Activated T-cell treated with anti-CD3 and anti-CD28 coated beads for 24 hours (primary cell): ENCODE measurements around the gene NSMF.
A peak's percentile ranks its signal among the peaks of the same experiment; 100 is the strongest.
"Not testable (repeated sequence)": the region's sequence is repeated elsewhere in the genome, so short reads cannot be mapped to it uniquely, and the experiment has no call there.

Source experiments
- DNase-seq: peaks from one replicate; pipeline ENCODE4 v3.0.0-alpha.2; 2020; ENCODE audit warnings: low read depth

NSMF gene

DNA sequence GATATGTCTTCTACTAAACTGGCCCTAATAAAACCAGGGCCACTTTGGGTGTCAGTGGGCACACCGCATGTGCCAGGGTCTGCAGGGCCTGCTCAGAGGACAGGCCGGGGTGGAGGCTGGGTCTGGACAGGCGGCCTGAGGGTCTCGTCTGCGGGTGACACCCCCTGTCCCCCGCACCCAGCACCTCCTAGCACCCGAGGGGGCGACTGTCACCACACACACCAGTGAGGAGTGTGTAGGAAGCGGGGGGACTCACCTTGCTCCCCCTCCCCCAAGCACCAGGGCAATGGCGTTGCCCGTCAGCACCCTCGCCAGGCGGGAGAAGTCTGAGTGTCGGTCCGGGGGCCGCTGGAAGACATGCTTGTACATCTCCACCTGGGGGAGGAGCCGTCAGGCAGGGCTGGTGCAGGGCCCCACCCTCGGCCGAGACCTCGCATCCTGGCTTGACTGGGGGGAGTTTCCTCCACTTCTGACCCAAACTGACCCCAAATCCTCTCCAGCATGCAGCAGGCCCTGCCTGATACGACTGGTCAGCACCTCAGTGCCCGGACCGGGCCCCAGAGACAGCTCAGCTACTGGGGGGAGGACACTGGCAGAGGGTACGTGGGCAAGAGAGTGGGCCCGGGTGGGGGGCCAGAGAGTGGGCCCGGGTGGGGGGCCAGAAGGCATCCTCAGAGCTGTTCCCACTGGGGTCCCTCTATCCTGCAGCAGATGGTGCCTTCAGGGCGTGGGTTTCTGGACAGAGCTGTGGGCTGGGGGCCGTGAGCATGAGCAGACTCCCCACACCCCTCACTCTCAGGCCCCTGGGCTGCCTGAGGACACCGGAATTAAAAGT lies 18.9 kb upstream of the NSMF start:
- no peak for DNase-seq

DNA sequence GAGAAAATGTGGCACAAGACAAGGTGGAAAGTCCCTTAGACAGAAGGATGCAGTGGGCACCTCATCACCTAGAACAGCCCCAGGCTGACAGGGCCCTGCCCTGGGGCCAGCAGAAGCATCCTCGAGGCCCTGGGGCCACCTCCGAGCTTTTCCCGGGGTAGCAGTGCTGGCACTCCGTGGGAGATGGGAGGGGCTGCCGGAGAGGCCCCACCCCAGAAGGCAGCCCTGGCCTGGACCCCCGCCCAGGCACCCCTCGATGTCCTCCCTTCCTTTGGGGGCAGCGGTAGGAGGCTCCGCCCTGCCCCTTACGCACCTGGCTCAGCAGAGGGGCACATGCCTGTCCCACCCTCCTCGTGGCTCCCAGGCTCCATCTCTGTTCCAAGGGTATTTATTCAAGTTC lies 17.7 kb upstream of the NSMF start:
- DNase-seq: no peak

DNA sequence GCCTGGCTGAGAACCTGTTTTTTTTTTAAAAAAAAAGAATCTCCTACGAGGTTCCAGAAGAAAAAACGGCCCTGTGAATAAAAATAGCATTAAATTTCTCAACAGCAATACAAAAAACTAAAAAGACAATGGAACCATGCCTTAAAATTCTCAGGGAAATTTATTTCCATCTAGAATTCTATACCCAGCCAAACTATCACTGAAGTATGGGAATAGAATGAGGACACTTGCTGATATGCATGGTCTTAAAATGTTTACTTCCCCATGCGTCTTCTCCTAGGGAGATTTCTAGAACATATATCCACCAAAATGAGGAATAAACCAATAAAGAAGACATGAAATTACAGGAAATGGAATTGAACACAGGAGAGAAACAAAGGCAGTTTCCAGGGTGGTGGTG lies 16.5 kb upstream of the NSMF start:
- DNase-seq: no peak

DNA sequence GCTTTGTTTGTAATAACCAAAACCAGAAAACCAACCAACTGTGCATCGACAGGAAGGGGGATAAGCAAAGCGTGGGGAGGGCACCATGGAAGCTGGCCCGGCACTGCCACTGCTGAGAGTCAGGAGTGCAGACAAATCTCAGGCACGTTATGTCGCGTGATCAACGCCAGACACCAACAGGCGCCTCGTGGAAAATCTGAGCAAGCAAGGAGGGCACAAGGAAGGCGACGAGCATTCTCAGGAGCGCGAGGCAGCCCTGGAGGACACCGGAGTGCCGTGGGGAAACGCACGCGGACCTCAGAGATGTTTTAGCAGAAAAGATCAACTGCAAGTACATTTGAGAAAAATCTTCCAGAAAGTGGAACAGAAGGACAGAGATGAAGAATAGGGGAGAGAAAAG lies 15.1 kb upstream of the NSMF start:
- DNase-seq: no peak

DNA sequence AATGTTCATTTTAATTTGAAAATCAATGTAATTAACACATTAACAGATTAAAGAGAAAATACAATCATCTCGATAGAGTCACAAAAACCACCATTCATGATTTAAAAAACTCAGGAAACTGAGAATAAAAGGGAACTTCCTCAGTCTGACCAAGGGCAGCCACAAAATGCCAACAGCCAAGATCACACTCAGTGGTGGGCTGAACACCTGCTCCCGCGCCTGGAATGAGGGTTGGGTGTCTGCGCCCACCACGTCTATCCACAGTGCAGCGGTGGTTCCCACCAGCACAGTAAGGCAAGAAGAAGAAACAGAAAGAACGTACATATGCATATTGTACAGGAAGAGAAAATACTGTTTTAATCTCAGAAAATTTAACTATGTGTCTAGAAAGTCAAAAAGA lies 11.7 kb upstream of the NSMF start:
- DNase-seq: no peak

DNA sequence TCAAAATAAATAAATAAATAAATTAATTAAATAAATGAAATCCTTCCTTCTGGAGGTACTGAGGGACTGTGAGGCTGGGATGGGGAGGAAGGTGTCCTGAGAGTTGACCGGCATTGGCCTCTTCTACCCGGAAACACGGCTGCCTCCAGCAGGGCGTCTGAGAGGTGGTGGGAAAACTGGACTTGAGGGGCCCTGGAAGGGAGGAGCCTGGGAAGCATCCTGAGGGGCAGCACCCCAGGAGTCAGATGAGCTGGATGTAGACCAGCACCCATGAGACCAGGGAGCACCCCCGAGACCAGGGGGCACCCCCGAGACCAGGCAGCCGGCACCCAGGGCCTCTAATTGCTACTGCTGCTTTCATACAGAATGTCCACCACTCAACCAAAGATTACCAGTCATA lies 8.8 kb upstream of the NSMF start:
- no peak for DNase-seq

DNA sequence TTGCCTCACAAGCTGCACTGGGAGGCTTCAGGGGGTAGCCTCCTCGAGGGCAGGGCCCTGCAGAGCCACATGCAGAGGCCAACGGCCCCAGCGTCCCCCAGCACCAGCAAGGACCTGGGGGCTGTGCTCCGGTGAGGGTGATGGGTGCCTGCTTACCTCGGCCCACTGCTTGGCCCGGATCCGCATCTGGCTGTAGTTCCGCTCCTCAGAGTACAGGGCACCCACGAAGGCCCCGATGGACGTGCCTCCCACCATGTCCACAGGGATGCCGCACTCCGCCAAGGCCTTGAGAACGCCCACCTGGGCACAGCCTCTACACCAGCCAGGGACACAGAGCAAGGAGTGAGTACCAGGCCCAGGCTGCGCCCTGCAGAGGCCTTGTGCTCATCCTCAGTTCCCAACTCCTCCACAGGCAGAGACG lies 8.0 kb upstream of the NSMF start:
- no peak for DNase-seq

DNA sequence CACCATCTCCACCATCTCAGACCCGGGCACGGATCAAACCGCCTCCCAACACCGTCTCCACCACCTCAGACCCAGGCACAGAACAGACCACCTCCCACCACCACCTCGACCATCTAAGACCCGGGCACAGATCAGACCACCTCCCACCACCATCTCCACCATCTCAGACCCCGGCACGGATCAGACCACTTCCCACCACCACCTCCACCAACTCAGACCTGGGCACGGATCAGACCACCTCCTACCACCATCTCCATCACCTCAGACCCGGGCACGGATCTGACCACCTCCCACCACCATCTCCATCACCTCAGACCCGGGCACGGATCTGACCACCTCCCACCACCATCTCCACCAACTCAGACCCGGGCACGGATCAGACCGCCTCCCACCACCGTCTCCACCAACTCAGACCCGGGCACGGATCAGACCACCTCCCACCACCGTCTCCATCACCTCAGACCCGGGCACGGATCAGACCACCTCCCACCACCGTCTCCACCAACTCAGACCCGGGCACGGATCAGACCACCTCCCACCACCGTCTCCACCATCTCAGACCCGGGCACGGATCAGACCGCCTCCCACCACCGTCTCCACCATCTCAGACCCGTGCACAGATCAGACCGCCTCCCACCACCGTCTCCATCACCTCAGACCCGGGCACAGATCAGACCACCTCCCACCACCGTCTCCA lies 7.4 kb upstream of the NSMF start:
- DNase-seq: not testable (repeated sequence)

DNA sequence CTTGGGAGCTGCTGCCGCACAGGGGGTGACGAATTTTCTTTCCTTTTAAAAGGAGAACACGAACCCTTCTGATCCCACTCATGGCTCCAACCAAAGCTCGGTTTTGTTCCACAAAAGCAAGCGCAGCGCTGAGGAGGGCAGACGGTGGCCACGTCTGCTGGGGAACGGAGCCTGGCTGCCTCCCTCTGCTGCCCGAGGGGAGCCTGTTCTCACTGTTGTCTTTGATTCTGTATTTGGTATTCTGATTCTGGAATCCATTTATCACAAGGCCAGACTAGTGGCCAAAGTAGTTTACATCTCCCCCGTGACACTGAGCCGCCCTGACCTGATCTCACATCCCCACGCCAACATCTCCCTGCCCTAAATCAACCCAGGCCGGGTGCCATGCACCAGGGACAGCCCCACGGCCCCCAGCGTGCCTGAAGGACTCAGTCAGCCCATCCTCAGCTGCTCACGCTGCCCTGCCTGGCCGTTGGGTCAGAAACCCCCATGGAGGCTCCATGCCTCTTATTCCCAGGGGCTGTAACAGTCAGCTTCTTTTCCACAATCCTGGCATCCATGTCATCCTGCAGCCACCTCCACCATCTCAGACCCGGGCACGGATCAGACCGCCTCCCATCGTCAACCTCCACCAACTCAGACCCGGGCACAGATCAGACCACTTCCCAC lies 6.7 kb upstream of the NSMF start:
- DNase-seq: no peak

DNA sequence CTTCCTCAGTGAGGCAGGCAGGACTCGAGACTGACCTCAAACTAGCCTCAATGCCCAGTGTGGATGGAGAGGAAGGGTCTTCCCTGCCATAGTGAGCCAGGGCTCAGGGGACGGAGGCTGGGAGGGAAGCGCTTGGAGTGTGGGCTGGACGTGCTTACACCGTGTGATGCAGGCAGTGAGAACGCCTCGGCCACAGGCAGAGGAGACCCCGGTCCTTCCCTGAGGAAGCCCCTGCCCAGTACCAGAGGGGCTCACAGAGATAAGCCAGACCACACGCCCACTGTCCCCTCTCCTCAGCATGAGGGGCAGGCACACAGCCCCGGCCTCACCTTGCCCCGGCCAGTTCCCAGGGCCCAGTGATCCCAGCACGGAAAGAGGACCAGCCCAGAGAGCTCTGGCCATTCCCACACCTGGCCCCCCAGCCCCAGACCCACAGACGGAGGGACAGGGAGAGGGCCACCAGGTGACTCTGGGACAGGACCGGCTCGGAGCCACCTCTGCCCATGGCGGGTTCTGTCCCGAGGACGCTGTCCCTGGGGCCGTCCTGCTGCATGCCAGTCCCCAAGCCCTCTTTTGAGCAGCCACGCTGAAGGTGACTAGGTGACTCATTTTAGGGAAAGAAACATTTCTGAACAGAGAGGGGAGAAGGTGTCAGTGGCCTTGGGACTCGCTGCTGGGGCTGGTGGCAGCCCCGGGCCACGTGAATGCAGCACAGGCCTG lies 6.0 kb upstream of the NSMF start:
- no peak for DNase-seq

DNA sequence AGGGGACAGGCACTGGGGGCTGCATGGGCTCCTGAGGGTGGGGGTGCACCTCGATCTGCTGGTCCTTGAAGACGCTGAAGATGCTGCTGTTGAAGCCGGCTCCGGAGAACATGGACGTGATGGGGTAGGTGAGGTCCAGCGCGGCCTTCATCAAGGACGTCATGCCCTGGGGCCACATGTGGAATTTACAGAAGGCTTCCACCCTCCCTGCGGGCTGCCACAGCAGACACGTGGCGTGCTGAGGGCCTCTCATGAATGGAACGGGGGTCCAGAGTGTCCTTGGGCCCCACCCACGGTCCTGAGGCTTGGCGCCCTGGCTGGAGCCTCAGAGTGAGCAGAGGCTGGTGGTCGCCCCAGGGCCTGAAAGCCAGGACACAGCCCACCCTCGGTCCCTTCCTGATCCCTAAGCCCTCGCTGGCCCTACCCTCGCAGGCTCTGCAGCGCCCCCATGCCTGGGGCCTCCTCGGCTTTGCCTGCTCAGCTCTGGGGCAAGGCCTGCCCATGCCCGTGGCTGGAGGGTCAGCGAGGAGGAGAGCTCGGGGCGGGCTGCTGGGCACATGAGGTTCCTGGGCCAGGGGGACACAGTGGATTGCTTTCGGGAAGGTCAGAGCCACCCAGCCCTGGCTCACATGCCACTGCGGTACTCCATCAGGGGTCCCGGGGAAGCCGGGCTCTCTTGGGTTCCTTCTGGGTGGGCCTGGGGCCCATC lies 5.3 kb upstream of the NSMF start:
- no peak for DNase-seq

DNA sequence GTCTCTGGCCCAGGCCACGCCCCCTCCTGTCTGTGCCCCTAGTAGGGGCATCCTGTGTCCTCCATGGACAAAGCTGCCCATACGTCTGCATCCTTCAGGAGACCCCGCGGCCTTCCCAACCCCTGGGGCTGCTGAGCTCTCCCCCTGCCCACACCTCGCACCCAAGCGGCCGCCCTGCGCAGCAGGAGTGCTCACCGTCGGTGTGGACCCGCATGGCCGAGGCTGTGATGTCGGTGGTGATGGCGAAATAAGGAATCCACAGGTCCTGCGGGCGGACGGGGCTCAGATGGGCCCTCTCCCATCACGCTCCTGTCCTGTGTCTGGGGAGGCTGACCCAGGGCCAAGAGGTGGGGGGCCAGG lies 4.8 kb upstream of the NSMF start:
- no peak for DNase-seq

DNA sequence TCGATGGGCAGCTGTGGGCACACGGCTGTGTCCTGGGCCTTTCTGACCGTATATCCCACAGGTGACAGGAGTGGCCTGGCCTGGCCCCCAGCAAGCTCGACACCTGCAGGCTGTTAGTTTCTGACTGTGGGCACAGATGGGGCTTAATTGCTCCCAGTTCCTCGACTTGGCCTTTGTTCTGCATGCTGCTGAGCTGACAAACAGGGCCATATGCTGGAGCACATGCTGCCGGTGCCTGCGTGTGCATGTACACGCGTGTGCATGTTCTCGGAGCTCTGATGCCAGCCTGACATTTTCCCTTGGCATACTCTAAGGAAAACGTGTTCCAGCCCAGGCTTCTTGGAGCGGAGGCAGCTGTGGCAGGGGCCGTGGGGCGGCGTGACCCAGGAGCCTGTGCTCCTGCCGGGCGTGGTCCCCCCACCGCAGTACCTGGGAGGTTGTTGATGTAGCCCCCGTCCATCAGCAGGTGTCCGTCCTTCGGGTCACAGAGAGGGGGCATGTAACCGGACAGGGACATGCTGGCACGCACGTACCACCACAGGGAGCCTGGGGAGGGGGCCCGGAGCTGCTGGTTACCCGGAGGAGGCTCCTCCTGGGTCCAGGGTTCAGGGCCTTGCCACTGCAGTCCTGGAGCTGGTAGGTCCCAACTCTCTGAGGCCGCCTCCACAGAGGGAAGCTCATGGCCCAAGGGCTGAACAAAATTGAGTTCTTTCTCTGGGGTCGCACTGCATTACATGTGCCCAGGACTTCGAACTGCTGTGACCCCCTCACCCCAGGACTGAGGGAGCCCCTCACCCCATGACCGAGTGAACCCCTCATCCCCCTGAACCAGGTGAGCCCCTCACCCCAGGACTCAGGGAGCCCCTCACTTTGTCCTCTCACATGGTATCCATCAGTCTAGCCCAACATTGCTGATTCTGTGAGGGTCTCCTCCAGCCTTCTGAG lies 4.1 kb upstream of the NSMF start:
- no peak for DNase-seq

DNA sequence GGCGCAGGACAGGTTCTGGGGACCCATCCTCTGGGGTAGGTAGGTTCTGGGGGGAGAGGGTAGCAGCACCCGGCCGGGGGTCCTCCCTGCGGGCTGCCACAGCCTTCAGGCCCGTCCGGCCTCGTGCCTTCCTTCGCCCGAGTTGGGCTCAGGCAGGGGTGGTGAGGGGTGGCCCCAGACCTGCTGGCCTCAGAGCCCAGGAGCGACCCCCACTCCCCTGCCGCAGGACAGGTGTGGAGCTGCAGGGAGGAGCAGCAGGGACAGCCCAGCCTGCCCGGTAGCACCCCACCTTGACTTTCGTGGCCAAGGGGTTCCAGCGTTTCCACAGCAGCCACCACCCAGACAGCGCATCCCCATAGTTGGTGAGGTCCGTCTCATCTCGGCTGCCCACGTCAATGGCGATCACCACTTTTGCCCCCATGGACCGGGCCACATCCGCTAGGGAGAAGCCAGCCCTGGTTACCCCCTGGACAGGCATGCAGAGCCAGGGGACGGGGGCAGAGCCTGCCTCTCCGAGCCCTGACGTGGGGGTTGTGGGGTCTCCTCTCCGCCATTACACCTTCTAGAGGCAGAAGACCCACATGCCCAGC lies 3.4 kb upstream of the NSMF start:
- DNase-seq: no peak

DNA sequence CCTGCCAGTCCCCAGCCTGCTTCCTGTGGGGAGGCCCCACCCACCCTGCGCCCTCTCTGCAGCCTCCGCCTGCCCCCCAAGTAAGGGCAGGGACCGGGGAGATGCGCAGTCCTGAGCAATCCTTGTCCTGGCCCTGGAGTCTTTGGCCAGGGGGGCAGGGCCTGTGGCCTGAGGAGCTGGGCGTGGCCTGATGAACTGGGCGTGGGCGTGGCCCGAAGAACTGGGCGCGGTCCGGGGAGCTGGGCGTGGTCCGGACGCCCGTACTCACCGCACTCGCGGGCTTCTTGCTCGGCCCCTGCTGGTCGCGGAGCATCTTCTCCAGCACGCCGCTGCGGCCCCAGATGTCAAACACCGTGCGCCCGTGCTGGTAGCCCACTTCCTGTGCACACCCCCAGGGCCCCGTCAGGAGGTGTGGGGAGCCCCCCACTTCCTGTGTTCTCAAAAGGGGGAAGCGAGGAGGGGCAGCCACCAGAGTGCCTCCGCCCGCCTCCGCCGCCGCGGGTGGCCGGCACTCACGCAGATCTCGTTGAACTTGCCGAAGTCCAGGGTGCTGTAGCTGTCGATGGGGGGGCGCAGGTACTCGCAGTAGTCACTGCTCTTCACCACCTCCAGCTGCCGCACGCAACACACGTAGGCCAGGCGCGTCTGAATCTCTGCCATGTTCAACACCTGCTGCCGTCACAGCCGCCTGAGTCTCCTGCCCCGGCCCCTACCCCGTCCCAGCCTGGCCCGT lies 2.7 kb upstream of the NSMF start:
- peak; percentile 68 for DNase-seq

DNA sequence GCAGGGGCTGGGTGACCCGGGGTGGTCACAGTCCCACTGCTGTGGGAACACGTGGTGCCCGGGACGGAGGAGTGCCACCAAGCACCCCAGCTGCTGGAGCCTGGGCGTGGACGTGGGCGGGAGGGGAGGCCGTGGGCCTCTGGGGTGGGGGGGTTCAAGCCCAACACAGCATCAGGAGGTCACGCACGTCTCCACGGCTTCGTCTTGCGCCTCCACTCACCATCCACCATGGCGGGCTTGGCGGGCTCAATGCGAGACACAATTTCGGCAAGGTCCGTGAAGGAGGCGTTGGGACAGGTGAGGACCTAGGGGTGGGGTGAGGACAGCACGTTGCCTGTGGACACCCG lies 2.2 kb upstream of the NSMF start:
- DNase-seq: no peak

DNA sequence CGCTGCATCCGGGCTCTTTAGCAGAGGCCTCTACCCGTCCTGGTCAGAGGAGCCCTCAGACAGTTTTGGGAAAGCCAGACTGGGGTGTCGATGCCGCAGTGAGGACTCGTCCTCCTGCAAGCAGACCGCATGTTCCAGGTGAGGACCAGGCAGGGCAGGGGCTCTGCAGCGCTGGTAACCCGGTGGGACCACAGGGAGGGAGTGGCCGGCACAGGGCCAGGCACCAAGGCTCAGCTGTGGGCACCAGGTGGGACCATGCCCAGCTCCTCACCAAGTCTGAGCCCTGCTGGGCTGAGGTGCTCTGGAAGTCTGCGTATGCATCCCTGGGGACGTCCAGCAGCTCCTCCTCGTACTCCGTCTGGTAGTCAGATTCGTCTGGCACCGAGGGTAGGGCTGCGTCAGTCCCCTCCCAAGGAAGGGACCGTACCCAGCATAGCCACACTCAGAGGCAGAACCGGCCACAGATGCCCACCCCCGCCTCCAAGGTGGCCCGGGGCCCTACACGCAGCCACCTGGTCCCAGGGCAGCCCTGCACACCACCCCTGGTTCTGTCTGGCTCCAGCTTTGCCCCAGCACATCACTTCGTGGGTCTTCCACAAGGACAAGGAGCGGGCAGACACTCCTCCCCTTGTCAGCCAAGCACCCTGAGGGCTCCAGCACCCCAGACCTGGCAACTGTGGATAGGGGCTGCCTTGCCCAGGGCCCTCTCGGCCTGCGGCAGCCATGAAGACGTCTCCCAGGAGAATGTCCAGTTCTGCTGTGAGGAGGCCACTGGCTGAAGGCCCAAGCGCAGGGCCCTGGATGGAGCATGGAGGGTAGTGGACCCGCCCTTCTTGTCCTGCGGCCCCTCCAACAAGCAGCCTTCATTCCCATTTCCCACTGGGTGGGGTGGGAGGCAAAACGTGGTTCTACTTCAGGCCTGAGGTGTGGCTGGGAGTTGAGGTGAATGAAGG lies 1.5 kb upstream of the NSMF start:
- no peak for DNase-seq

DNA sequence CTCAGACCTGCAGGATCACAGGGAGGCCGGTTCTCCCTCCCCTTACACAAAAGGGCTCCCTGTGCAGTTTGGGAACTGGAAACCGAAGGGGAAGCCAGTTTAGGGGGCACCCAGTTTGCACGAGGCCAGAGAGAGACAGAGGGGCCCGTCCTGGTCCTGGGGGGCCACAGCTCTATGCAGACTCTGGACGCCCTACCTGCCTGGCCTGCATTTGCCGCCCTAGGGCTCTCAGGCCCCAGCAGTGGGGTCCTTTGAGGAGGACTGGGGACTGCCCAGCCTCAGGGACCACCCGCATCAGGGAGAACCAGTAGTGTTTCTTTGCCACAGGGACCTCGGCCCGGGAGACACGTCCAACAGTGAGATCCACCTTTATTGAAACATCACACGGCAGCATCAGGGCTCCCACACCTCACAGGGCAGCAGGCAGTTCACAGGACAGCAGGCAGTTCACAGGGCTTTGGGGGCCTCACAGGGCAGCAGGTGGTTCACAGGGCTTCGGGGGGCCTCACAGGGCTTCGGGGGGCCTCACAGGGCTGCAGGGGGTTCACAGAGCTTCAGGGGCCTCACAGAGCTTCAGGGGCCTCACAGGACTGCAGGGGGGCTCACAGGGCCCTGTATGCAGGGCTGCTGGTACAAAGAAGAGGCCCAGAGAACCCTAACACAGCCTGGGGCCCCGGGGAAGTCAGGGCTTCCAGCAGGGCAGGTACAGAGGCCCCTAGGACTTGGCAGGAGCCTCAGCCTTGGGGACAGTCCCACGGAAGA lies 648 bp upstream of the NSMF start:
- DNase-seq: no peak
